ENCODE data around the gene SLC31A1.
"Not testable (repeated sequence)": the region's sequence is repeated elsewhere in the genome, so short reads cannot be mapped to it uniquely, and the experiment has no call there.

Gene SLC31A1

GRCh38 chr9:113219186-113219936, 2.0 kb upstream of the SLC31A1 start:
- Histone ChIP-seq H3K27ac (peak overlapping the region in 15 of 21 experiments; percentile 8 to 96 (median 92)), H3K4me3 (peak overlapping the region in 2 of 7 experiments; percentile 70 to 77)

GRCh38 chr9:113219969-113220368, 1.4 kb upstream of the SLC31A1 start:
- Histone ChIP-seq H3K4me3 (peak overlapping the region; percentile 70 to 86 (median 81)), H3K27ac (peak overlapping the region in 16 of 21 experiments; percentile 85 to 96 (median 93))

- peak overlapping the region; percentile 70 to 86 (median 81) for H3K4me3 ChIP-seq
- H3K27ac ChIP-seq, result peak overlapping the region; percentile 58 to 96 (median 92)
Observed at GRCh38 chr9:113220467-113221002, 809 bp upstream of the SLC31A1 start.

GRCh38 chr9:113221800-113222481, 597 bp downstream of the SLC31A1 start:
- peak overlapping the region in 20 of 21 experiments; percentile 64 to 96 (median 88) for H3K27ac ChIP-seq
- peak overlapping the region; percentile 70 to 86 (median 81) for H3K4me3 ChIP-seq

GRCh38 chr9:113222482-113222841, 1.1 kb downstream of the SLC31A1 start:
- Histone ChIP-seq H3K4me3 (peak overlapping the region; percentile 70 to 86 (median 81)), H3K27ac (peak overlapping the region in 9 of 21 experiments; percentile 39 to 96 (median 83))

GRCh38 chr9:113223963-113224362, 2.6 kb downstream of the SLC31A1 start:
- no peak overlapping the region for H3K27ac ChIP-seq
- no peak overlapping the region for H3K4me3 ChIP-seq

GRCh38 chr9:113227436-113227835, 6.1 kb downstream of the SLC31A1 start:
- Histone ChIP-seq H3K27ac (no peak overlapping the region), H3K4me3 (no peak overlapping the region)

- Histone ChIP-seq H3K27ac (no peak overlapping the region), H3K4me3 (no peak overlapping the region)
Observed at GRCh38 chr9:113228130-113228665, 6.9 kb downstream of the SLC31A1 start.

- Histone ChIP-seq H3K4me3 (no peak overlapping the region), H3K27ac (peak overlapping the region in 4 of 21 experiments; percentile 35 to 78 (median 50))
Observed at GRCh38 chr9:113231701-113232100, 10.4 kb downstream of the SLC31A1 start.

GRCh38 chr9:113235701-113236255, 14.4 kb downstream of the SLC31A1 start:
- not testable (repeated sequence) for H3K4me3 ChIP-seq
- H3K27ac ChIP-seq, result peak overlapping the region in 2 of 21 experiments; percentile 24 to 57

GRCh38 chr9:113237026-113237425, 15.7 kb downstream of the SLC31A1 start:
- H3K4me3 ChIP-seq, result no peak overlapping the region
- no peak overlapping the region for H3K27ac ChIP-seq

- no peak overlapping the region for H3K4me3 ChIP-seq
- H3K27ac ChIP-seq, result no peak overlapping the region
Observed at GRCh38 chr9:113238202-113238858, 17.0 kb downstream of the SLC31A1 start.

- Histone ChIP-seq H3K4me3 (no peak overlapping the region), H3K27ac (no peak overlapping the region)
Observed at GRCh38 chr9:113238859-113239232, 17.5 kb downstream of the SLC31A1 start.

- H3K4me3 ChIP-seq, result no peak overlapping the region
Observed at GRCh38 chr9:113241161-113241560, 19.8 kb downstream of the SLC31A1 start.

GRCh38 chr9:113244556-113244955, 23.2 kb downstream of the SLC31A1 start:
- no peak overlapping the region for H3K4me3 ChIP-seq

More at GRCh38 chr9:113241161-113241560, 19.8 kb downstream of the SLC31A1 start:
- peak overlapping the region in 1 of 21 experiments; percentile 18 for H3K27ac ChIP-seq

GRCh38 chr9:113245894-113246293, 24.6 kb downstream of the SLC31A1 start:
- no peak overlapping the region for H3K4me3 ChIP-seq
- peak overlapping the region in 6 of 21 experiments; percentile 22 to 58 (median 40) for H3K27ac ChIP-seq

More at GRCh38 chr9:113244556-113244955, 23.2 kb downstream of the SLC31A1 start:
- H3K27ac ChIP-seq, result peak overlapping the region in 3 of 21 experiments; percentile 39 to 58 (median 41)

- H3K27ac ChIP-seq, result peak overlapping the region in 3 of 21 experiments; percentile 4 to 56 (median 7)
- no peak overlapping the region for H3K4me3 ChIP-seq
Observed at GRCh38 chr9:113246928-113247327, 25.6 kb downstream of the SLC31A1 start.

GRCh38 chr9:113247640-113248039, 26.3 kb downstream of the SLC31A1 start:
- peak overlapping the region in 1 of 21 experiments; percentile 4 for H3K27ac ChIP-seq

GRCh38 chr9:113249661-113250060, 28.3 kb downstream of the SLC31A1 start:
- H3K27ac ChIP-seq, H3K4me3 ChIP-seq: not testable (repeated sequence)

More at GRCh38 chr9:113247640-113248039, 26.3 kb downstream of the SLC31A1 start:
- H3K4me3 ChIP-seq, result no peak overlapping the region
